C4-2B (cell line): ENCODE results near the gene STAC3.

Experiments
- H3K27ac ChIP-seq: fragments of 450-650 bp; 2 replicates; pipeline ENCODE4 v1.5.1; 2017
- CTCF ChIP-seq: fragments of 450-650 bp; conservative IDR thresholded peaks from 2 replicates; pipeline ENCODE4 v1.5.1; 2017; ENCODE audit warnings: mild to moderate bottlenecking
- ZFX ChIP-seq: fragments of 450-650 bp; IDR thresholded peaks from 2 replicates; pipeline ENCODE4 v1.6.1; 2017

Gene STAC3

GRCh38 chr12:57248934-57249742 is 1.8 kb downstream of the STAC3 start:
- TF ChIP-seq CTCF: no peak
- no peak for TF ChIP-seq ZFX
- H3K27ac ChIP-seq: no peak overlapping the region

GRCh38 chr12:57247041-57247440 is 3.9 kb downstream of the STAC3 start:
- no peak overlapping the region for H3K27ac ChIP-seq
- TF ChIP-seq ZFX: no peak
- no peak for TF ChIP-seq CTCF

GRCh38 chr12:57244312-57244696 is 6.7 kb downstream of the STAC3 start:
- no peak for TF ChIP-seq CTCF
- no peak for TF ChIP-seq ZFX
- no peak overlapping the region for H3K27ac ChIP-seq

- H3K27ac ChIP-seq: peak overlapping the region; percentile 53
- TF ChIP-seq ZFX (no peak), CTCF (peak; percentile 89)
Measured at GRCh38 chr12:57243521-57244311, 7.3 kb downstream of the STAC3 start.

GRCh38 chr12:57242691-57243454 is 8.1 kb downstream of the STAC3 start:
- H3K27ac ChIP-seq: peak overlapping the region; percentile 53
- TF ChIP-seq CTCF (no peak; the same call in 1 of the 2 replicates), ZFX (no peak)

- no peak for TF ChIP-seq ZFX
- TF ChIP-seq CTCF: no peak
- H3K27ac ChIP-seq: peak overlapping the region; percentile 53
Measured at GRCh38 chr12:57242329-57242690, 8.7 kb downstream of the STAC3 start.
